ENCODE results near the gene SNAI3.
A peak's percentile ranks its signal among the peaks of the same experiment; 100 is the strongest.

SNAI3 gene

DNA sequence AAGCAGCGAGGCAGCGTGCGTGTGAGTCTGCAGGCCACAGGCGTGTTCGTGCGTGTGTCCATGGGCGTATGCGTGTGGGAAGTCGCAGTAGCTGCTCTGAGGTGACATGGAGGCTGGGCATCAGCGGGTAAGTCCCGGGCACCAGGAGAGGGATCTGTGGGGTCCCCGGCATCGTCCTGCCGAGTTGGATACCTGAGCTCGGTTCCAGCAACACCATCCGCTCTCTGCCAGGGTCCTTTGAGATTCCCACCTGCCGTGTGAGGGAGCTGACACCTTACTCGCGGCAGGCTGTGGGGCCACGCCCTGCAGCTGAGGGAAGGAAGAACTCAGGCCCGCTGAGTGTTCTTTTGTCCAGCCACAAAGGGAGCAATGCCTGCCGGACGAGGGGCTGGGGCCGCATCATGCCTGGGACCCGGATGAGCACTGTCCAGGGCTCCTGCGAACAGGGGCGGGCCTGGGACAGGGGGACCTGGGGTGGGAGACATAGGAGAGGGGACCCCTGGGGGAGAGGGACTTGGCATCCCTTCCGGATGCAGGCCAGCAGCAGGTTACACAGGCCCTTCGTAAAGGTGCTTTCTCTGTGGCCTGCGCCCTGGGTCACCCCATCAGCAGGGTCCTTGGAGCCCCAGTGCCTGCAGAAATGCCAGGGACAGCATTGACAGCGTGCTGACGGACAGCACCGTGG is 5.0 kb upstream of the SNAI3 start:
- no peak for DNase-seq (ENCODE audit: extremely low read depth, low read depth)
- no peak overlapping the region for H3K4me3 ChIP-seq (replicated peaks; ENCODE audit: low read depth, low read length)
- TF ChIP-seq, protein P1, sequence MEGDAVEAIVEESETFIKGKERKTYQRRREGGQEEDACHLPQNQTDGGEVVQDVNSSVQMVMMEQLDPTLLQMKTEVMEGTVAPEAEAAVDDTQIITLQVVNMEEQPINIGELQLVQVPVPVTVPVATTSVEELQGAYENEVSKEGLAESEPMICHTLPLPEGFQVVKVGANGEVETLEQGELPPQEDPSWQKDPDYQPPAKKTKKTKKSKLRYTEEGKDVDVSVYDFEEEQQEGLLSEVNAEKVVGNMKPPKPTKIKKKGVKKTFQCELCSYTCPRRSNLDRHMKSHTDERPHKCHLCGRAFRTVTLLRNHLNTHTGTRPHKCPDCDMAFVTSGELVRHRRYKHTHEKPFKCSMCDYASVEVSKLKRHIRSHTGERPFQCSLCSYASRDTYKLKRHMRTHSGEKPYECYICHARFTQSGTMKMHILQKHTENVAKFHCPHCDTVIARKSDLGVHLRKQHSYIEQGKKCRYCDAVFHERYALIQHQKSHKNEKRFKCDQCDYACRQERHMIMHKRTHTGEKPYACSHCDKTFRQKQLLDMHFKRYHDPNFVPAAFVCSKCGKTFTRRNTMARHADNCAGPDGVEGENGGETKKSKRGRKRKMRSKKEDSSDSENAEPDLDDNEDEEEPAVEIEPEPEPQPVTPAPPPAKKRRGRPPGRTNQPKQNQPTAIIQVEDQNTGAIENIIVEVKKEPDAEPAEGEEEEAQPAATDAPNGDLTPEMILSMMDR (IDR thresholded peaks at IDR 0.05; ENCODE audit: low read depth, low read length, missing control alignments): no peak

GRCh38 chr16:88690341-88691128 is 4.2 kb upstream of the SNAI3 start:
- H3K4me3 ChIP-seq (replicated peaks; ENCODE audit: low read depth, low read length): no peak overlapping the region
- DNase-seq (ENCODE audit: extremely low read depth, low read depth): no peak
- TF ChIP-seq, protein P1 (IDR thresholded peaks at IDR 0.05; ENCODE audit: low read depth, low read length, missing control alignments): no peak

GRCh38 chr16:88688013-88688778 is 1.9 kb upstream of the SNAI3 start:
- no peak for DNase-seq (ENCODE audit: extremely low read depth, low read depth)
- TF ChIP-seq, protein P1 (IDR thresholded peaks at IDR 0.05; ENCODE audit: low read depth, low read length, missing control alignments): no peak

GRCh38 chr16:88687676-88688012 is 1.3 kb upstream of the SNAI3 start:
- DNase-seq (ENCODE audit: extremely low read depth, low read depth): no peak
- no peak overlapping the region for H3K4me3 ChIP-seq (replicated peaks; ENCODE audit: low read depth, low read length)
- TF ChIP-seq, protein P1 (IDR thresholded peaks at IDR 0.05; ENCODE audit: low read depth, low read length, missing control alignments): no peak

More at GRCh38 chr16:88688013-88688778, 1.9 kb upstream of the SNAI3 start:
- no peak overlapping the region for H3K4me3 ChIP-seq (replicated peaks; ENCODE audit: low read depth, low read length)

DNA sequence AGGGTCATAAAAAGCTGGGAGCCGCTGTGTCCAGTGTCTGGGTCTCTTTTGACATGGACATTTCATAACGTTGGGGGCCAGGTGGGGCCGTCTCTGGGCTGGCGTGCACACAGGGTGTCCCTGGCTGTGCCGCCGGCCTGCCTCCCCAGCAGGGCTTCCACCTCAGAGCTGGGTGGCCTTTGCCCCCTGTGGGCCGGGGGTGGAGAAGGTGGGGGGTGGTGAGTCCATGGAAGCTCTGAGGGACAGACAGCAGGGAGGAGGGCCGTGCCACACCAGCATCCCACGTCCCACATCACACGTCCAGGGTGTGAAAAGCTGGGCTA is 908 bp upstream of the SNAI3 start:
- DNase-seq (ENCODE audit: extremely low read depth, low read depth): no peak
- no peak overlapping the region for H3K4me3 ChIP-seq (replicated peaks; ENCODE audit: low read depth, low read length)
- TF ChIP-seq, protein P1 (IDR thresholded peaks at IDR 0.05; ENCODE audit: low read depth, low read length, missing control alignments): no peak

DNA sequence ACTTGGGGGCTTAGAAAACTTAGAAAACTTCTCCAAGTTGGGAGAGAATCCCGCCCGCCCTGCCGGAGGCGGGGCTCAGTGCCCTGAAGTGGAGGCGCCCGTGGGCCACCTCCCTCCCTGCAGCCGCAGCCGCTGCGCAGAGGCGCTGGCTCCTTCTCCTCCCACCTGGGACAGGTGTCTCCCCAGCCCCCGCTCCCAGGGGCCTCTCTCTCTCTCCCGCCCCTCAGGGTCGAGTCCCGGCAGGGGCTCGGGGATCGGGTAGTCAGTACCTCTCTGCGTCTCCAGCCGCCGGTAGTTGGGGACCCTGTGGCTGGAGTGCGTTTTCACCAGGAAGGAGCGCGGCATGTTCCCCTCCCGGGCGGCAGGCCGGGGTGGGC is 257 bp downstream of the SNAI3 start:
- TF ChIP-seq, protein P1 (IDR thresholded peaks at IDR 0.05; ENCODE audit: low read depth, low read length, missing control alignments): no peak
- H3K4me3 ChIP-seq (replicated peaks; ENCODE audit: low read depth, low read length): peak overlapping the region; percentile 41
- DNase-seq (ENCODE audit: extremely low read depth, low read depth): no peak
